Measurements from ENCODE around the gene HDAC1.

The HDAC1 gene

GRCh38 chr1:32336591-32336932 lies 44.7 kb downstream of the HDAC1 start:
- H3K4me3 ChIP-seq (ENCODE audit: low read depth, low read length), result peak overlapping the region; percentile 23
- TF ChIP-seq CTCF (IDR thresholded peaks at IDR 0.05; ENCODE audit: borderline replicate concordance, insufficient read depth, low read depth, low read length), result no peak

GRCh38 chr1:32336963-32337675 lies 45.2 kb downstream of the HDAC1 start:
- H3K4me3 ChIP-seq (ENCODE audit: low read depth, low read length), result no peak overlapping the region
- no peak for TF ChIP-seq CTCF (IDR thresholded peaks at IDR 0.05; ENCODE audit: borderline replicate concordance, insufficient read depth, low read depth, low read length)

GRCh38 chr1:32337855-32338636 lies 46.2 kb downstream of the HDAC1 start:
- no peak for TF ChIP-seq CTCF (IDR thresholded peaks at IDR 0.05; ENCODE audit: borderline replicate concordance, insufficient read depth, low read depth, low read length)
- no peak overlapping the region for H3K4me3 ChIP-seq (ENCODE audit: low read depth, low read length)

GRCh38 chr1:32338637-32339145 lies 46.8 kb downstream of the HDAC1 start:
- TF ChIP-seq CTCF (IDR thresholded peaks at IDR 0.05; ENCODE audit: borderline replicate concordance, insufficient read depth, low read depth, low read length), result no peak

GRCh38 chr1:32339363-32339978 lies 47.6 kb downstream of the HDAC1 start:
- H3K4me3 ChIP-seq (ENCODE audit: low read depth, low read length), result no peak overlapping the region
- no peak for TF ChIP-seq CTCF (IDR thresholded peaks at IDR 0.05; ENCODE audit: borderline replicate concordance, insufficient read depth, low read depth, low read length)

More at GRCh38 chr1:32338637-32339145, 46.8 kb downstream of the HDAC1 start:
- no peak overlapping the region for H3K4me3 ChIP-seq (ENCODE audit: low read depth, low read length)

GRCh38 chr1:32341186-32341757 lies 49.4 kb downstream of the HDAC1 start:
- no peak overlapping the region for H3K4me3 ChIP-seq (ENCODE audit: low read depth, low read length)
- TF ChIP-seq CTCF (IDR thresholded peaks at IDR 0.05; ENCODE audit: borderline replicate concordance, insufficient read depth, low read depth, low read length), result no peak
